ENCODE data around the gene FGF16.

FGF16 gene

GRCh38 chrX:77436271-77436670, 10.9 kb upstream of the FGF16 start:
- Histone ChIP-seq H3K4me3 (ENCODE audit: low read depth in 1 of 2, low read length in 2 of 2) (no peak overlapping the region), H3K27me3 (ENCODE audit: insufficient read depth, low read length, poor library complexity) (no peaks in the 10 kb centered on the region), H3K27ac (ENCODE audit: low read length) (no peak overlapping the region), H3K9me3 (ENCODE audit: insufficient read depth, low read length, severe bottlenecking) (no peaks in the 10 kb centered on the region), H3K79me2 (ENCODE audit: insufficient read depth, low read length) (no peaks in the 10 kb centered on the region), H4K20me1 (ENCODE audit: insufficient read depth, low read length) (no peaks in the 10 kb centered on the region), H3K9ac (ENCODE audit: low read depth, low read length) (no peak overlapping the region), H3K4me2 (ENCODE audit: insufficient read depth, low read length) (no peak overlapping the region), H3K36me3 (ENCODE audit: insufficient read depth, low read length) (no peaks in the 10 kb centered on the region), H2AFZ (ENCODE audit: low read depth, low read length) (no peak overlapping the region), H3K4me1 (ENCODE audit: insufficient read depth, low read length) (no peaks in the 10 kb centered on the region)
- no peak for ATAC-seq (ENCODE audit: insufficient read depth, low read depth)
- no peak for DNase-seq
- TF ChIP-seq EZH2 (IDR thresholded peaks at IDR 0.05; ENCODE audit: borderline replicate concordance, low read depth, low read length, severe bottlenecking), result no peak
- TF ChIP-seq CTCF (IDR thresholded peaks at IDR 0.05; ENCODE audit: borderline replicate concordance, extremely low read depth, low read length, poor library complexity, severe bottlenecking), result no peak

GRCh38 chrX:77436682-77437081, 10.5 kb upstream of the FGF16 start:
- TF ChIP-seq EZH2 (IDR thresholded peaks at IDR 0.05; ENCODE audit: borderline replicate concordance, low read depth, low read length, severe bottlenecking) (no peak), CTCF (IDR thresholded peaks at IDR 0.05; ENCODE audit: borderline replicate concordance, extremely low read depth, low read length, poor library complexity, severe bottlenecking) (no peak)

GRCh38 chrX:77440330-77440729, 6.9 kb upstream of the FGF16 start:
- Histone ChIP-seq H3K27ac (ENCODE audit: low read length) (no peak overlapping the region), H3K9ac (ENCODE audit: low read depth, low read length) (no peak overlapping the region), H3K4me3 (ENCODE audit: low read depth in 1 of 2, low read length in 2 of 2) (no peak overlapping the region), H3K79me2 (ENCODE audit: insufficient read depth, low read length) (no peaks in the 10 kb centered on the region), H4K20me1 (ENCODE audit: insufficient read depth, low read length) (no peaks in the 10 kb centered on the region), H3K4me2 (ENCODE audit: insufficient read depth, low read length) (no peak overlapping the region), H3K4me1 (ENCODE audit: insufficient read depth, low read length) (no peaks in the 10 kb centered on the region), H3K36me3 (ENCODE audit: insufficient read depth, low read length) (no peaks in the 10 kb centered on the region), H3K27me3 (ENCODE audit: insufficient read depth, low read length, poor library complexity) (no peaks in the 10 kb centered on the region), H3K9me3 (ENCODE audit: insufficient read depth, low read length, severe bottlenecking) (no peaks in the 10 kb centered on the region), H2AFZ (ENCODE audit: low read depth, low read length) (no peak overlapping the region)
- no peak for DNase-seq
- TF ChIP-seq CTCF (IDR thresholded peaks at IDR 0.05; ENCODE audit: borderline replicate concordance, extremely low read depth, low read length, poor library complexity, severe bottlenecking), result no peak
- no peak for TF ChIP-seq EZH2 (IDR thresholded peaks at IDR 0.05; ENCODE audit: borderline replicate concordance, low read depth, low read length, severe bottlenecking)
- no peak for ATAC-seq (ENCODE audit: insufficient read depth, low read depth)

More at GRCh38 chrX:77436682-77437081, 10.5 kb upstream of the FGF16 start:
- Histone ChIP-seq H3K36me3 (ENCODE audit: insufficient read depth, low read length) (no peaks in the 10 kb centered on the region), H3K79me2 (ENCODE audit: insufficient read depth, low read length) (no peaks in the 10 kb centered on the region), H3K4me1 (ENCODE audit: insufficient read depth, low read length) (no peaks in the 10 kb centered on the region), H3K27ac (ENCODE audit: low read length) (no peak overlapping the region), H4K20me1 (ENCODE audit: insufficient read depth, low read length) (no peaks in the 10 kb centered on the region), H3K4me3 (ENCODE audit: low read depth in 1 of 2, low read length in 2 of 2) (no peak overlapping the region), H2AFZ (ENCODE audit: low read depth, low read length) (no peak overlapping the region), H3K27me3 (ENCODE audit: insufficient read depth, low read length, poor library complexity) (no peaks in the 10 kb centered on the region), H3K9me3 (ENCODE audit: insufficient read depth, low read length, severe bottlenecking) (no peaks in the 10 kb centered on the region), H3K4me2 (ENCODE audit: insufficient read depth, low read length) (no peak overlapping the region), H3K9ac (ENCODE audit: low read depth, low read length) (no peak overlapping the region)
- DNase-seq, result no peak
- no peak for ATAC-seq (ENCODE audit: insufficient read depth, low read depth)

GRCh38 chrX:77441033-77441432, 6.2 kb upstream of the FGF16 start:
- Histone ChIP-seq H3K4me2 (ENCODE audit: insufficient read depth, low read length) (no peak overlapping the region), H4K20me1 (ENCODE audit: insufficient read depth, low read length) (no peaks in the 10 kb centered on the region), H3K9ac (ENCODE audit: low read depth, low read length) (no peak overlapping the region), H3K27ac (ENCODE audit: low read length) (no peak overlapping the region), H3K36me3 (ENCODE audit: insufficient read depth, low read length) (no peaks in the 10 kb centered on the region), H3K4me1 (ENCODE audit: insufficient read depth, low read length) (no peaks in the 10 kb centered on the region), H3K27me3 (ENCODE audit: insufficient read depth, low read length, poor library complexity) (no peaks in the 10 kb centered on the region), H3K9me3 (ENCODE audit: insufficient read depth, low read length, severe bottlenecking) (no peaks in the 10 kb centered on the region), H3K79me2 (ENCODE audit: insufficient read depth, low read length) (no peaks in the 10 kb centered on the region), H2AFZ (ENCODE audit: low read depth, low read length) (no peak overlapping the region), H3K4me3 (ENCODE audit: low read depth in 1 of 2, low read length in 2 of 2) (no peak overlapping the region)
- no peak for TF ChIP-seq CTCF (IDR thresholded peaks at IDR 0.05; ENCODE audit: borderline replicate concordance, extremely low read depth, low read length, poor library complexity, severe bottlenecking)
- no peak for TF ChIP-seq EZH2 (IDR thresholded peaks at IDR 0.05; ENCODE audit: borderline replicate concordance, low read depth, low read length, severe bottlenecking)
- ATAC-seq (ENCODE audit: insufficient read depth, low read depth) (no peak), DNase-seq (no peak)

All from DND-41 (cell line).